Activated naive CD4-positive, alpha-beta T cell treated with anti-CD3 and anti-CD28 coated beads for 36 hours (primary cell): ENCODE measurements around the gene SLC25A36. TPM values are rescaled to one million over a fixed set of nuclear protein-coding genes. Genes with fewer than 3 reads are reported as not detected.

Experiments
- CTCF ChIA-PET: fragments of 350-600 bp; sonication (Branson Sonifier 250); formaldehyde crosslinking; loops from one replicate; lab custom pipeline; 2021; ENCODE audit warnings: antibody characterized with exemption; lab: Charles Lee
- DNase-seq: peaks from one replicate; pipeline ENCODE4 v3.0.0-alpha.2; 2020
- H3K27ac Mint-ChIP-seq: one replicate; pipeline ENCODE4 v1.8.0; 2021; ENCODE audit warnings: mild to moderate bottlenecking, mixed read lengths
- H3K27me3 Mint-ChIP-seq: one replicate; pipeline ENCODE4 v1.8.0; 2021; ENCODE audit warnings: low read depth, mixed read lengths
- H3K36me3 Mint-ChIP-seq: one replicate; pipeline ENCODE4 v1.8.0; 2021; ENCODE audit warnings: low read depth, mixed read lengths
- H3K4me1 Mint-ChIP-seq: one replicate; pipeline ENCODE4 v1.8.0; 2021; ENCODE audit warnings: low read depth, mixed read lengths
- H3K4me3 Mint-ChIP-seq: one replicate; pipeline ENCODE4 v1.8.0; 2021; ENCODE audit warnings: mild to moderate bottlenecking, moderate library complexity, mixed read lengths
- H3K9me3 Mint-ChIP-seq: one replicate; pipeline ENCODE4 v1.8.0; 2021; ENCODE audit warnings: mixed read lengths
- intact Hi-C: fragments of 100-400 bp; cut with micrococcal nuclease; formaldehyde crosslinking; loops from one replicate; pipeline ENCODE4 v1.15.1; 2023
- total RNA-seq, 2 experiments: library from RNA; stranded (reverse); gene quantifications; one replicate each; pipeline ENCODE4 v1.2.3, GENCODE V29; 2021

Gene SLC25A36
- total RNA-seq, 2 experiments from 2014 or later: 48.7 to 50.1 TPM

DNA sequence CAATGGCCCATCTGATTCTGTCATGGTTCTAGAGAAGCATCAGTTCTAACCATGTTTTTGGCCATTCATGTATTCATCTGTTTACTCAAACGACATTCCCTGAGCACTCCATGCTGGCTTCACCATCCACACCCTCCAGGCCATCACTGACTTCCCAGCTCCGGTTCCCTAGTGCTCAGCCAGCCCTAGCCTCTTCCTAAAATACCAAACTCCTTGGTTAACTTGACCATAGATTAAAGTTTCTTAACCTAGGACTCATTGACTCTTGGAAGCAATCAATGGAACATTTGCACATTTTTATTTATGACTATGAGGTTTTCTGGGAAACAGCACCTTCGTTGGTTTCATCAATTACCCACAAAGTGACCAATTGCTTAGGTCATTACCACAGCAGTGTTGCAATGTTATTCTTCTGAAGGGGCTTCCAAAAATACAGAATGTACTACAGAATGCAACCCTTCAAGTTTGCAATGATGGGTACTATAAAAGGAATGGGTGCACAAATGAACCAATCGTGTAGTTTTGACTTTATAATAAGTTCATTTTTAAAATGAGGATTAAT, 27.2 kb upstream of the SLC25A36 start:
- Mint-ChIP-seq H3K4me3 (no peak overlapping the region), H3K27me3 (peaks cover 6% of the 10 kb centered on the region), H3K36me3 (no peaks in the 10 kb centered on the region), H3K27ac (no peak overlapping the region), H3K9me3 (no peaks in the 10 kb centered on the region), H3K4me1 (no peaks in the 10 kb centered on the region)
- no peak for DNase-seq
- CTCF ChIA-PET: no interaction called here
- intact Hi-C loops: no loop called here

DNA sequence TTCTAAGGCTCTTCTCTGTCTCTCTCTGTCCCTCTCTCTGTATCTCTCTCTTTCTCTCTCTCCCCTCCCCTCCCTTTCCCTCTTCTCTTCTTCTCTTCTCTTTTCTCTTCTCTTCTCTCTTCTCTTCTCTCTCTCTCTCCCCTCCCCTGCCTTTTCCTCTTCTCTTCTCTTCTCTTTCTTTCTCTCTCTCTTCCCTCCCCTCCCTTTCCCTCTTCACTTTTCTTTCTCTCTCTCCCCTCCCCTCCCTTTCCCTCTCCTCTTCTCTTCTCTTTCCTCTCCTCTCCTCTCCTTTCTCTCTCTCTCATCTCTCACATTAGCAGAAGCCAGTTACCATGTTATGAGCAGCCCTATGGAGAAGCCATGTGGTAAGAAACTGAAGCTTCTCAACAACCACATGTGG, 25.0 kb upstream of the SLC25A36 start:
- Mint-ChIP-seq H3K4me1 (no peaks in the 10 kb centered on the region), H3K9me3 (no peaks in the 10 kb centered on the region), H3K27ac (no peak overlapping the region), H3K36me3 (no peaks in the 10 kb centered on the region), H3K27me3 (peaks cover 8% of the 10 kb centered on the region), H3K4me3 (no peak overlapping the region)
- intact Hi-C loops: no loop called here
- DNase-seq: no peak
- CTCF ChIA-PET: no interaction called here

DNA sequence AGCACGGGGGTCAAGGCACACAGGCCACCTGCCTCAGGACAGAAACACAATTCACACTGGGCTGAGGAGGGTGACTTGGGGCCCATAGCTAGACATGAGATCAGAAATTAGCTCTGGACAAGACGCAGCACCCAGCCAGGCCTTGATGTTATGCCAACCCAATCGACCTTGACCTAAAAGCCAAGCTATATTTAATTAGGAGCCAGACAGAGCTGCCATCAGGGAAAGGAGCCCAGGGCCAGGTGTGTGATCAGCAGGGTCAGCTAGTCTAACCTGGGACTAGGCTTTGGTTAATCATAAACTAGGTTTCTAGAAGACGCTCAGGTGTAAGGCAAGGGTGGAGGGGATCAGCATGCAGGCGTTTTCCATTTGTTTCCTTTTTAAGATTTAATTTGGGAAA, 23.9 kb upstream of the SLC25A36 start:
- Mint-ChIP-seq H3K4me3 (no peak overlapping the region), H3K9me3 (no peaks in the 10 kb centered on the region), H3K27ac (no peak overlapping the region), H3K36me3 (no peaks in the 10 kb centered on the region), H3K27me3 (peaks cover 8% of the 10 kb centered on the region), H3K4me1 (no peaks in the 10 kb centered on the region)
- CTCF ChIA-PET: interaction anchor here (0.6 kb wide), 1 partner anchor 369 kb away, joined by 3 read pairs; no protein-coding TSS in a partner anchor
- DNase-seq: no peak
- intact Hi-C loops: no loop called here

DNA sequence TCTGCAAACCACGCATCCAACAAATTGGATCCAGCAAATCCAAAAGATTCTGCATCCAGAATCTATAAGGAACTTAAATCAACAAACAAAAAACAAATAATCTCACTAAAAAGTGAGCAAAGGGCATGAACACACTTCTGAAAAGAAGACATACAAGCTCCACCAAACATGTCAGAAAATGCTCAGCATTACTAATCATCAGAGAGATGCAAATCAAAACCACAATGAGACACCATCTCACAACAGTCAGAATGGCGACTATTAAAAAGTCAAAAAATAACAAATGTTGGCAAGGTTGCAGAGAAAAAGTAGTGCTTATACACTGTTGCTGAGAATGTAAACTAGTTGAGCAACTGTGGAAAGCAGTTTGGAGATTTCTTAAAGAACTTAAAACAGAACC, 21.6 kb upstream of the SLC25A36 start:
- H3K4me1 Mint-ChIP-seq: no peaks in the 10 kb centered on the region

DNA sequence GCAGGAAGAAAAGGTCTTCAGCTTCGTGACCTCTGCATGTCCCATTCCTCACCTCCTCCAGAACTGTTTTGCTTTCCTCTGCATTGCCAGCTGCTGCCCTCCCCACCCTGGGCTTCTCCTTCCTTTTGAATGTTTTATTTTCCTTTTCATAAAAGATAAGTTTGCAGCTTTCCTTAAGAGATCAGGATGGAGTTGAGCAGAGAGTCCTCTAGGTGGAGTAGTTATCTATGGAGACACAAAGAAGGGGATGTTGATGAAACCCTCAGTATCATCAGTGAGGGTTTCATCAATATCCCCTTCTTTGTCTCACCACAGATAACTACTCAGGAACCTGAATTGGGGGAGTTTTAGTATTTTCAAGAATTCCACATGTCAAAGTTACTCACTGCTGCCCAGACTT, 19.0 kb upstream of the SLC25A36 start:
- Mint-ChIP-seq H3K9me3 (no peaks in the 10 kb centered on the region), H3K27ac (no peak overlapping the region), H3K36me3 (no peaks in the 10 kb centered on the region), H3K4me3 (no peak overlapping the region), H3K27me3 (peaks cover 5% of the 10 kb centered on the region), H3K4me1 (no peaks in the 10 kb centered on the region)
- intact Hi-C loops: loop anchor here (2.0 kb wide), 1 partner anchor 50 kb away; no protein-coding TSS in a partner anchor
- CTCF ChIA-PET: interaction anchor here (0.5 kb wide), 1 partner anchor 1340 kb away, joined by 3 read pairs; no protein-coding TSS in a partner anchor
- no peak for DNase-seq

More for the DNA sequence above, 21.6 kb upstream of the SLC25A36 start:
- DNase-seq: no peak
- intact Hi-C loops: no loop called here
- H3K27me3 Mint-ChIP-seq: peaks cover 5% of the 10 kb centered on the region
- H3K4me3 Mint-ChIP-seq: no peak overlapping the region
- no peak overlapping the region for H3K27ac Mint-ChIP-seq
- no peaks in the 10 kb centered on the region for H3K36me3 Mint-ChIP-seq
- CTCF ChIA-PET: no interaction called here
- H3K9me3 Mint-ChIP-seq: no peaks in the 10 kb centered on the region

DNA sequence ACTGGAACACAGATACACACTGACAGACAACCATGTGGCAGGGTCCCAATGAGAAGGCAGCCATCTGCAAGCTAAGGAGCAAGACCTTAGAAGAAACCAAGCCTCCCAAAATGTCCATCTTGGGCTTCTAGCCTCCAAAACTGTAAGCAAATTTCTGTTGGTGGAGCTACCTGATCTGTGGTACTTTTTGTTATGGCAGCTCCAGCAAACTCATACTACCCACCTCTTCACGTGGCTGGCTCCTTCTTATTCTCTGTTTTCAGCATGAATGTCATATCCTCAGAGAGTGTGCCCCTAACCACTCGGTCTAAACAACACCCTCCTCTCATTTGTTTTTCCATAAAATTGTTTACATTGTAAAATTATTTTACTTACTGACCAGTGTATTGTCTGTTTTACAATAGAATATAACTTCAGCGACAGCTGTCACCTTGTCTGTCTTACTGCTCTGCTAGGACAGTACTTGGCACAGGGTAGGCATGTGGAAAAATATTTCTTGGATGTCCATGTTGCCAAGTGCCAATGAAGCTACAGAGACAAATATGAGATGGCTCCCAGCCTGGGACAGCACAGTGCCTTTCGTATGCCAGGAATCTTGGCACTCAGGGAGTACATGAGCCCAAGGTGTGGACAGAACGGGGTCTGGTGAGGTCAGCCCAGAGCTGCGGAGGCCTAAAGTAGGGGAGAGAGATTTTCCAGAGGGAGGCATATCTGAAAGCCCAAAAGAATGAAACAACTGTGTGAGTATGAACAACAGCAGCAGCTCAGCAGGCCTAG, 17.4 kb upstream of the SLC25A36 start:
- peaks cover 6% of the 10 kb centered on the region for H3K27me3 Mint-ChIP-seq
- H3K4me1 Mint-ChIP-seq: no peaks in the 10 kb centered on the region
- CTCF ChIA-PET: interaction anchor here (1.0 kb wide), 2 partner anchors 26 to 75 kb away, joined by 3 read pairs; no protein-coding TSS in a partner anchor
- H3K36me3 Mint-ChIP-seq: no peaks in the 10 kb centered on the region
- H3K27ac Mint-ChIP-seq: no peak overlapping the region
- intact Hi-C loops: no loop called here
- no peak for DNase-seq
- H3K4me3 Mint-ChIP-seq: no peak overlapping the region
- H3K9me3 Mint-ChIP-seq: no peaks in the 10 kb centered on the region

DNA sequence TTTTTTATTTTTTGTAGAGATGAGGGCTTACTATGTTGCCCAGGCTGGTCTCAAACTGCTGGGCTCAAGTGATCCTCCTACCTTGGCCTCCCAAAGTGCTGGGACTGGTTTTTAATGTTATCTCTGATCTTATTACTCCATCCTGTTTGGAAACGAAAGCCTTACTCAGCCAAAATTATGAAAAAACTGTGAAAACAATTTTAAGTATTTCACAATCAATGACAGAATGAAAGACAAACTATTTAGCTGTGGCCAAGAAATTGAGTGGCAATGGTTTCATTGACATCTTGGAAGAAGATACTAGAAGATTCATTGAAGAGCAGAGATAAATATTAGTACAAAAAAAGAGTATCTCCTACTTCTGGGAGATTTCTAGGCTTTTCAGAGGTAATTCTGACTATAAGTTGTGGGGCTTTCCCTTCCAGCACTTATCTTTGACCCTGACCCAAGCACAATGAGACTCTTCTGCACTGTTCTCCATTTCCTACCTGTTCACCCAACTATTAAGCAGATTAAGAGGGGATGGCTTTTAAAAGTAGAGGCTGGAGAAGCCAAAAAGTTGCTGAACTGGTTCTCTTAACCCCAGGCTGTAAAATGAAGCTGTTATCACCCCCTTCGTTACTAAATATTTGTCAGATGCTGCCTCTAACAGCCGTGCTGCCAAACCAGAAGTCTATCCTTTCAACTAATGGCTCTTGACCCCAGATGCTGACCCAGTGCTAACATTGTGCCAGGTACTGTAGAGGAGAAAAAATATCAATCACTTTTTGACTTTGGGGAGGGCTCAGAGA, 14.2 kb upstream of the SLC25A36 start:
- CTCF ChIA-PET: no interaction called here

DNA sequence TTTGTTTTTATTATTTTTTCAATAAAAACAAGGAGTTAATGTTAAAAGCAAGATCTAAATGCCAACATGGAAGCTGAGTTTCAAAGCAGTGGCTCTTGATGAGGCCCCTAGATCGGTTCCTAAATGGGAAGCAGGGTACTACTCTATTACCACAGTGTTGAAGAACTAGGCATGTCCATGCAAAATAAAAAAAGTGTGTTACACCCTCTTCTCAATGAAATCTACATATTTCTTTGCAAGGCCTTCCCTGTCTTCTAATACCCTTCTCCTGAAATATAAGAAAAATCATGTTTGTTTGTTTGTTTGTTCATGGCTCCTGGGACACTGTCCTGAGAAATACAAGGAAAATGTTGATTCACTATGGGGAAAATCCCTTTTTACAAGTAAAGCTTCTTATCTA, 12.2 kb upstream of the SLC25A36 start:
- CTCF ChIA-PET: interaction anchor here (1.3 kb wide), 1 partner anchor 17 kb away, joined by 3 read pairs; no protein-coding TSS in a partner anchor
- Mint-ChIP-seq H3K27me3 (peaks cover 12% of the 10 kb centered on the region), H3K36me3 (no peaks in the 10 kb centered on the region), H3K4me3 (no peak overlapping the region), H3K4me1 (no peaks in the 10 kb centered on the region), H3K9me3 (no peaks in the 10 kb centered on the region), H3K27ac (no peak overlapping the region)
- intact Hi-C loops: no loop called here
- no peak for DNase-seq

More for the DNA sequence above, 14.2 kb upstream of the SLC25A36 start:
- Mint-ChIP-seq H3K4me3 (no peak overlapping the region), H3K27me3 (peaks cover 12% of the 10 kb centered on the region), H3K9me3 (no peaks in the 10 kb centered on the region), H3K4me1 (no peaks in the 10 kb centered on the region), H3K27ac (no peak overlapping the region), H3K36me3 (no peaks in the 10 kb centered on the region)
- intact Hi-C loops: no loop called here
- no peak for DNase-seq

DNA sequence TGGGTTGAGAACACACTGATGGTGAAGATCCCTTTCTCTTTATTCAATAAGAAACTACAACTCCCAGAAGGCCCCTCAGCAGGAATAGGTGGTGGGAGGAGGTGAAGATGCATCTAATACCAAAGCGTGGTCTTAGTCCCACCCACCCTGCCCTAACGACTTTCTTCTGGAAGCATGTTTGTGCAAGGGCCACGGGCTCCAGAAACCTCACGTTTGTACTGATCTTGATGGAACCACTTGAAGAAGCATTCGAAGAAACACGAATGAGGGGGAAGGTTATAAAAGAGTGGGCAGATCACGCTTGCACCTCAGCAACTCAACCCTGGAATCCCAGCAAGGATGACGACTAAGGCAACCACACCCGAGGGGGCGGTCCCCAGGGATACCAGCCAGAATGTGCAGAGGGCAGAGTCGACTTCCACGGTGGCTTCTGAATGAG, 10.6 kb upstream of the SLC25A36 start:
- H3K36me3 Mint-ChIP-seq: no peaks in the 10 kb centered on the region
- H3K27ac Mint-ChIP-seq: no peak overlapping the region
- CTCF ChIA-PET: no interaction called here
- peaks cover 2% of the 10 kb centered on the region for H3K9me3 Mint-ChIP-seq
- H3K4me3 Mint-ChIP-seq: no peak overlapping the region
- intact Hi-C loops: no loop called here
- no peaks in the 10 kb centered on the region for H3K4me1 Mint-ChIP-seq
- H3K27me3 Mint-ChIP-seq: peaks cover 12% of the 10 kb centered on the region
- DNase-seq: no peak

DNA sequence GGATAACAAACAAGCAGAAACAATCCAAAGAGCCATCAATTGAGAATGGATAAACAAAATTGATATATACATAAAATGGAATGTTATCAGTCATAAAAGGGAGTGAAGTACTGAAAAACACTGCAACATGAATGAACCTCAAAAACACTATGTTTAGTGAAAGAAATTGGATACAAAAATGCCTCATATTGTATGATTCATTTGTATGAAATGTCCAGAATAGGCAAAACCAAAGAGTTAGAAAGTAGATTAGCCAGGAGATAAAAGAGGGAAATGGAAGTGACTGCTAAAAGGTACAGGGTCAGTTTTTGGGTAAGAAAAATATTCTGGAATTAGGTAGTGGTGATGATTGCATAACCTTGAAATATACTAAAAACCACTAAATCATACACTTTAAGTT, 9.8 kb upstream of the SLC25A36 start:
- H3K27ac Mint-ChIP-seq: no peak overlapping the region
- peaks cover 12% of the 10 kb centered on the region for H3K27me3 Mint-ChIP-seq
- H3K4me1 Mint-ChIP-seq: no peaks in the 10 kb centered on the region
- intact Hi-C loops: no loop called here
- no peak for DNase-seq
- CTCF ChIA-PET: interaction anchor here (0.6 kb wide), 1 partner anchor 12 kb away, joined by 3 read pairs; no protein-coding TSS in a partner anchor
- no peaks in the 10 kb centered on the region for H3K36me3 Mint-ChIP-seq
- peaks cover 4% of the 10 kb centered on the region for H3K9me3 Mint-ChIP-seq
- no peak overlapping the region for H3K4me3 Mint-ChIP-seq

DNA sequence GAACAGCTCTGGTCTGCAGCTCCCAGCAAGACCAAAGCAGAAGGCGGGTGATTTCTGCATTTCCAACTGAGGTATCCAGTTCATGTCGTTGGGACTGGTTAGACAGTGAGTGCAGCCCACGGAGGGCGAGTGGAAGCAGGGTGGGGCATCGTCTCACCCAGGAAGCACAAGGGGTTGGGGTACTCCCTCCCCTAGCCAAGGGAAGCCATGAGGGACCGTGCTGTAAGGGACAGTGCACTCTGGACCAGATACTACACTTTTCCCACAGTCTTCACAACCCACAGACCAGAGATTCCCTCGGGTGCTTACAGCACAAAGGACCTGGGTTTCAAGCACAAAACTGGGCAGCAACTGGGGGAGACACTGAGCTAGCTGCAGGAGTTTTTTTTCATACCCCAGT, 8.5 kb upstream of the SLC25A36 start:
- no peak for DNase-seq
- H3K36me3 Mint-ChIP-seq: no peaks in the 10 kb centered on the region
- H3K27ac Mint-ChIP-seq: no peak overlapping the region
- H3K4me3 Mint-ChIP-seq: no peak overlapping the region
- H3K9me3 Mint-ChIP-seq: peaks cover 4% of the 10 kb centered on the region
- no peaks in the 10 kb centered on the region for H3K4me1 Mint-ChIP-seq
- CTCF ChIA-PET: interaction anchor here (0.6 kb wide), 1 partner anchor 17 kb away, joined by 3 read pairs; no protein-coding TSS in a partner anchor
- peaks cover 9% of the 10 kb centered on the region for H3K27me3 Mint-ChIP-seq
- intact Hi-C loops: no loop called here

DNA sequence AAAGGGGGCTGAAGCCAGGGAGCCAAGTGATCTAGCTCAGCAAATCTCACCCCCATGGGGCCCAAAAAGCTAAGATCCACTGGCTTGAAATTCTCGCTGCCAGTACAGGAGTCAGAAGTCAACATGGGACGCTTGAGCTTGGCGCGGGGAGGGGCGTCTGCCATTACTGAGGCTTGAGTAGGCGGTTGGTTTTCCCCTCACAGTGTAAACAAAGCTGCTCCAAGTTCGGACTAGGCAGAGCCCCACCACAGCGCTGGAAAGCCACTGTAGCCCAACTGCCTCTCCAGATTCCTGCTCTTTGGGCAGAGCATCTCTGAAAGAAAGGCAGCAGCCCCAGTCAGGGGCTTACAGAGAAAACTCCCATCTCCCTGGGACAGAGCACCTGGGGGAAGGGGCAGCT, 8.1 kb upstream of the SLC25A36 start:
- Mint-ChIP-seq H3K4me1 (no peaks in the 10 kb centered on the region), H3K27ac (no peak overlapping the region), H3K9me3 (peaks cover 4% of the 10 kb centered on the region), H3K4me3 (no peak overlapping the region), H3K36me3 (no peaks in the 10 kb centered on the region), H3K27me3 (peaks cover 9% of the 10 kb centered on the region)
- no peak for DNase-seq
- intact Hi-C loops: no loop called here
- CTCF ChIA-PET: no interaction called here
